CD4-positive, alpha-beta T cell treated with Interleukin-12 subunit alpha and Interleukin-12 subunit beta, for 1 hour (primary cell): ENCODE data around the gene TXNRD3.
A peak's percentile ranks its signal among the peaks of the same experiment; 100 is the strongest.
"Not testable (repeated sequence)": the region's sequence is repeated elsewhere in the genome, so short reads cannot be mapped to it uniquely, and the experiment has no call there.

Experiments
- DNase-seq: peaks from one replicate; pipeline ENCODE4 v3.0.0-alpha.2; 2020

Gene TXNRD3

GRCh38 chr3:126638790-126639189 lies 16.1 kb downstream of the TXNRD3 start:
- no peak for DNase-seq

- no peak for DNase-seq
Measured at GRCh38 chr3:126636436-126636835, 18.5 kb downstream of the TXNRD3 start.

DNA sequence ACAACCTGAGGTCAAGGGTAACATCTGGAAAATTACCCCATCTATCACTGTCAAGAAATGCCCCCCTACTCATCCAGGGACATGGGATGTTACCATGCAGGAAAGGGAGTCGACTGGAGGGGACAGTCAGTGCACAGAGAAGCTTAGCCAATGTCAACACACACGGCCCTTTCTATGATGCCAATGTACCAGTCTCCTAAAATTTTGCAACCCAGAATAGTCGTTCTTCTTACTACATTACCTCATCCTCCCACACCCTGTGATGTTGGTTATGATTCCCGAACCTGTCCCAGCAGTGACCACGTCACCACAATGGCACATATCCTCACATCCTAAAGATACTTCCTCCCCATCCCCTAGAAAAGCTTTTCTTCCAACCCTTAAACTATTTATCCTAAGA lies 20.1 kb downstream of the TXNRD3 start:
- no peak for DNase-seq

GRCh38 chr3:126630020-126630419 lies 24.9 kb downstream of the TXNRD3 start:
- DNase-seq = no peak

DNA sequence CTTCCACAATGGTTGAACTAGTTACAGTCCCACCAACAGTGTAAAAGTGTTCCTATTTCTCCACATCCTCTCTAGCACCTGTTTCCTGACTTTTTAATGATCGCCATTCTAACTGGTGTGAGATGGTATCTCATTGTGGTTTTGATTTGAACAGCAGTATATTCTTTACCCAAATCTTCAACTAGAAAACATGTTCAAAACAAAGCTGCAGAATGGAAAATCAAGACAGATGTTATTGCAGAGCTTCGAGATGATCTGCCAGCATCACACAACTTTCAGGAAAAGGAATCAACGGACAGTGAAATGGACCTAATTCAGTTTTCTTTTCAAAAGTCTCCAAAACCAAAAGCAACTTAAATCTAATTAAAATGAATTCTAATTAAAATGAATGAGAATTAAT lies 29.2 kb downstream of the TXNRD3 start:
- DNase-seq = not testable (repeated sequence)

DNA sequence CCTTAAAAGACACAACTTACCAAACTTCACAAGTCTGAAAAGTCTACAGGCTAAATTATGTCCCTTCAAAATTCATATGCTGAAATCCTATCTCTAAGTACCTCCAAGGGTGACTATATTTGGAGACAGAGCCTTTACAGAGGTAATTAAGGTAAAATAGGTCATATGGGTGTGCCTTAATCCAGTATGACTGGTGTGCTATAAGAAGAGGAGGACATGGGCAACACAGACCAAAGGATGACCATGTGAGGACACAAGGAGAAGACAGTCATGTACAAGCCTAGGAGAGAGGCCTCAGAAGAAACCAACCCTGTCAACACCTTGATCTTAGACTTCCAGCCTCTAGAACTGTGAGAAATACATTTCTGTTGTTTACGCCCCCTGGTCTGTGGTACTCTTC lies 32.2 kb downstream of the TXNRD3 start:
- DNase-seq = no peak

GRCh38 chr3:126621627-126622345 lies 33.1 kb downstream of the TXNRD3 start:
- no peak for DNase-seq

DNA sequence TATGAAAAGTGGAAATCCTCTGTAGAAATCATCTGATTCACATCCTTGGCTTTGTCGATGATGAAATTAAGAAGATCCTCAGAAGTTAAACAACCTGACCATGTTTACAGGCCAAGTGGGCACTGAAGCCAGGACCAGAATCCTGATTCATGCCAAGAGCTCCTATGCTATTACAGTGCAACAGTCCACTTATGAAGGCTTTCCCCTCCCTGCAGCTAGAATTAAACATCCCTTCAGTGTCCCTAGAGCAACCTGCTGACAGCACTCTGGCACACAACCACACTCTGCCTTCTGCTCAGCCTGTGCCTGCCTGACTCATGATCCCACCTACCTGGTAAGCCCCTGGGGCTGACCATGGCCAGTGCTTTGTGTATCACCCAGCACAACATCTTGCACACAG lies 33.8 kb downstream of the TXNRD3 start:
- no peak for DNase-seq

DNA sequence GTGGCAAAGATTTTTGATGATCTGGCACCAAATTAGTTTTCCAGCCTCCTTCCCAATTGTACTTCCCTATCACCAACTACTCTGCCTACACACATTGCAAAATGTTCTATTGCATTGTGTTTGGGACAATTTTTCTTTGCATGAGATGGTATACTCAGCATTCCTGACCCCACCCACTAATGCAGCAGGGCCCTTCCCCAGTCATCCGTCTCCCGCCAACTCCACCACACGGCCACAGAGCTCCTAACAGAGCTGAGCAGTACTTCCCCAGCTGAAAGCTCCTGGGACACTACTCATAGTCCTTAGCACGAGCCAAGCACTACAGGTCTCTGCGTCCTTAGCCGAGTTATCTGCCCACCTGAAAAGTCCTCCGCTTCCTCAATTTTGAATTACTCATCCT lies 34.2 kb downstream of the TXNRD3 start:
- no peak for DNase-seq

DNA sequence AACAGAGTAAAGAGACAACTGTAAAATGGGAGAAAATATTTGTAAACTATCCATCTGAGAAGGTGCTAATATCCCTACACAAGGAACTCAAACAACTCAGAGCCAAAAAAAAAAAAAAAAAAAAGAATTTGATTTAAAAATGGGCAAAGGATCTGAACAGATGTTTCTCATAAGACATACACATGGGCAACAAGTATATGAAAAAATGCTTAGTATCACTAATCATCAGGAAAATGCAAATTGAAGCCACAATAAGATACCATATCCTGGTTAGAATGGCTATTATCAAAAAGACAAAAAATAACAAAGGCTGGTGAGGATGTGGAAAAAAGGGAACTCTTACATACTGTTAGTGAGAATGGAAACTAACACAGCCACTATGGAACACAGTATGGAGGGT lies 36.2 kb downstream of the TXNRD3 start:
- no peak for DNase-seq

GRCh38 chr3:126618021-126618420 lies 36.9 kb downstream of the TXNRD3 start:
- no peak for DNase-seq

GRCh38 chr3:126617571-126617970 lies 37.4 kb downstream of the TXNRD3 start:
- DNase-seq = no peak

DNA sequence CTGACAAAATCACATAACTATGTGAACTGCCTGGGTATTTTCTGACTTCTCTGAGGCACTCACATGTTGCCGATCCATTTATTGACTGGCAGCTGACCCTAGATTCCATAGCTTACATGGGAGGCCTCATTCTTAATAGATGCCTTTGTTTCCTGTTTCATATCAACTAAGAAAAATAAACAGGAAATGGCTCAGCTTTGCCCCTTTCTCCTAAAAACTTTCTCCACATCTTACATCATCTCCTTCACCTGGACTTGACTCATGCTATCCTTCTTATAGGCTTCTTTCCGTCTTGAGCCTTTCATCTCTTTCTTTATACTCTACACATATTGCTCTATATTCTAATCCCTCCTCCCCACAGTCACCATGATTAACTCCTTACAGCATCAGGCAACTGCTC lies 38.0 kb downstream of the TXNRD3 start:
- no peak for DNase-seq

DNA sequence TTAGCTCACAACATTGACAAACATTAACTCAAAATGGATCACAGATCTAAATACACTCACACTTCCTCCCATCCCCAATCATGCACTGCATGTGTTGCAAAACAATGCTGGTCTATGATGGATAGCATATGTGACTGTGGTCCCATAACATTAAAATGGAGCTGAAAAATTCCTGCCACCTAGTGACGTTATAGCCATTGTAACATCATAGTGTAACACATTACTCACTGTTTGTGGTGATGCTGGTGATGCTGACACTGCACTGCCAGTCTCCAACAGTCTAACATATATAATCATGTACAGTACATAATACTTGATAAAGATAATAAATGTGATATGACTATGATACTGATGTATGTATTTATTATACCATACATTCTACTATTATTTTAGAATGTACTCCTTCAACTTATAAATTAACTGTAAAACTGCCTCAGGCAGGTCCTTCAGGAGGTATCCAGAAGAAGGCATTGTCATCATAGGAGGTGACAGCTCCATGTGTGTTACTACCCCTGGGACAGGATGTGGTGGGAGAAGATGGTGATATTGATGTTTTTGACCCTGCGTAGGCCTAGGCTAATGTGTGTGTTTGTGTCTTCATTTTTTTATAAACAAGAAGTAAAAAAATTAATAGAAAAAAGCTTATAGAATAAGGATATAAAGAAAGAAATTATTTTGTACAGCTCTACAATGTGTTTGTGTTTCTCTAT lies 41.3 kb downstream of the TXNRD3 start:
- no peak for DNase-seq

GRCh38 chr3:126612479-126613205 lies 42.3 kb downstream of the TXNRD3 start:
- no peak for DNase-seq

DNA sequence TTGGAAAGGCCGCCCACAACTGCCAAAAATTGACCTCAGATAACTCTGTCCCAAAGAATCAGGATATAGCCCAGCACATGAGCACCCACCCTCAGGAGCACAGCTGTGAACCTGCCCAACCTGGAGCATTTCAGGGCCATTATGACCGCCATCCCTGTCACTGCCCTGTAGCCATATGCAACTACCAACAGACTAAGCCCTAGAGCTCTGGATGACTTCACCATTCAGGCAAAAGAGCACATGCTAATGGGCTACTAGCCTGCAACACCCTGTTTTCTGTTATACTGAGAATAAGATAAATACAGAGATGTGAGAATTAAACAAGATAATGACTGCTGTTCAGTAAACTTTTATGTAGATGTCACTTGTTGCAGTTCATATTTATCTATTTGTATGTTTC lies 45.0 kb downstream of the TXNRD3 start:
- no peak for DNase-seq

DNA sequence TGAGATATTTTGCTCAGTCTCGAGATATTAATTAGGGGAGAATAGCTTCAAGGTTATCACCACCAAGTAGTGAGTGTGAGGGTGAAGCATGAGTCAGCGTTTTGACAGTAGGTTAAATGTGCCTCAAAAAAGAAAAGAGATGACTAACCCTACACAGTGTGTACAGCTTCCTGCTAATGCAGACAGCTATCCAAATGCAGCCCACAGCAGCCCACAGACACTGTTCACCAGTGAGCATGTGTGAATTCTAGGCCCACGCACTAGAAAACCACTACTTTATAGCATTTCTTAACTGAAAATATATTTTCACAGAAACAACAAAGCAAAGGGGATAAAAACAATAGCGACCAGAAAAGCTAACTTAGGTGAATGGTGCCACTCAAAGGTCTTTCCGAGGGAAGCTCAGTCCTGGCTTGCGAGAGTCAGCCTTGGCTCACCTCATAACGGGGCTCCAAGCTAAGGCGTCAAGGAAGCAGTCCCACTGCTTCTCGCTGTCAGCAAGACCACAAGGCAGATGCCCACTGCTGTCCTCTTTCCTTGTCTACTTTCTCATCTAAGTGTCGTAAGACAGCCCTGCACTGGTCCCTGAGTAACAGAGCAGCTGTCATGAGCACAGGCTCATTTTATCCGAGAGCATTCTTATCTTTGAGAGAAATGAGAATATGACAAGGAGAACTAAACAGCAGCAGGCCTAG lies 47.6 kb downstream of the TXNRD3 start:
- peak; percentile 11 for DNase-seq

- no peak for DNase-seq
Measured at GRCh38 chr3:126606001-126606400, 48.9 kb downstream of the TXNRD3 start.

DNA sequence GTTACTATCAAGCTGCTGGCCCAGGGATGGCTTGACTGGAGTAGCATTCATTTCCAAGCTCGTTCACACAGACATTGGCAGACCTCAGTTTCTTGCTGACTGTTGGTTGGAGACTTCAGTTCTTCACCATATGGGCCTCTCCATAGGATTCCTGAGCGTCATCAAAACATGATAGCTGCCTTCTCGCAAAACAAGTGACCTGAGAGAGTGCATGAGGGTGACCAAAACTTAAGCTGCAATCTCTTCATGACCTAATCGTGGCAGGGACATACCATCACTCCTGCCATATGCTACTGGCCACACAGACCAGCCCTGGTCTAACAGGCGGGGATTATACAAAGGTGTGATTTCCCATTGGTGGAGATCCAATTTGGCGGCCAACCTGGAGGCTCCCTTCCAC lies 50.2 kb downstream of the TXNRD3 start:
- no peak for DNase-seq

GRCh38 chr3:126599101-126599500 lies 55.8 kb downstream of the TXNRD3 start:
- DNase-seq = no peak

GRCh38 chr3:126595479-126595878 lies 59.4 kb downstream of the TXNRD3 start:
- DNase-seq = not testable (repeated sequence)

DNA sequence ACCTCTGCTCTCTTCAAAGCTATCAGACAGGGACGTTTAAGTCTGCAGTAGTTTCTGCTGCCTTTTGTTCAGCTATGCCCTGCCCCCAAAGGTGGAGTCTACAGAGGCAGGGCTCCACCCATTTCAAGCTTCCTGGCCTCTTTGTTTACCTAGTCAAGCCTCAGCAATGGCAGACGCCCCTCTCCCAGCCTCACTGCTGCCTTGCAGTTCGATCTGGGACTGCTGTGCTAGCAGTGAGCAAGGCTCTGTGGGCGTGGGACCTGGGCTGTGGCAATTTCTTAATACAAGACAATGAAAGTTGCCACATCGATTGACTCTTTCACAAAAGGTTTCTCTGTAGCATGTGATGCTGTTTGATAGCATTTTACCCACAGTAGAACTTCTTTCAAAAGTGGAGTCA lies 63.4 kb downstream of the TXNRD3 start:
- not testable (repeated sequence) for DNase-seq

DNA sequence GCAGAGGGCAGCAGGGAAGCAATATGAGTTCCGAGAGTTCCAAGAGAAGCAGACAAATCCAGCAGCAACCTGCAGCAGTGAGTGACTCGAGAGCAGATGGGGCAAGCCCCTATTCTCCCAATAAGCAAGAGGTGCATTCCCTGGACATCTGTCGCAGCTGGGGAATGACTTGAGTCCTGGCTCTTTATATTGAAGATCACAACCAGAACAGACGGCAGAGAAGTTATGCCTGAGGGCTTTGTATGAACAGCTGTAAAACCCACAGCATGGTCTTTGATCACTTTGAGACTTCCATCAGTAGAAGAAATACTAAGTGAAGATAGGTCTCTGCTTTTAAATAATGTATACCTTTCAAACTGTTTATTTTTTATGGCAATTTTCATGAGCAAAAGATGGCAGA lies 72.6 kb downstream of the TXNRD3 start:
- DNase-seq = no peak
